Heart left ventricle (tissue), 16 donors: ENCODE data around the gene RAD51C. TPM values are rescaled to one million over a fixed set of nuclear protein-coding genes. Genes with fewer than 3 reads are reported as not detected.
"Not testable (repeated sequence)": the region's sequence is repeated elsewhere in the genome, so short reads cannot be mapped to it uniquely, and the experiment has no call there.

Source experiments
- ATAC-seq, 4 donors: fragments of 200-7000 bp; cut with Tn5 transposase; one replicate each; pipeline ENCODE4 v1.9.1; 2020 to 2022; ENCODE audit warnings: moderate library complexity in 4 of 4, mild to moderate bottlenecking in 3 of 4, moderate number of reproducible peaks in 1 of 4
- DNase-seq, 5 donors: peaks; one replicate each; pipeline ENCODE4 v3.0.0-alpha.2; 2020
- H3K27ac ChIP-seq, 12 donors: fragments of 200-600 bp; sonication (generic) in 4 of 12; one replicate each; pipeline versions ENCODE4 v1.5.0 to v1.8.0; 2016 to 2022; ENCODE audit warnings: mild to moderate bottlenecking in 2 of 12
- H3K27me3 ChIP-seq, 9 donors: fragments of 200-600 bp; sonication (generic) in 2 of 9; one replicate each; pipeline versions ENCODE4 v1.5.1 to v1.8.0; 2016 to 2022; ENCODE audit warnings: mild to moderate bottlenecking in 3 of 9
- H3K36me3 ChIP-seq, 9 donors: fragments of 200-600 bp; sonication (generic) in 2 of 9; one replicate each; pipeline versions ENCODE4 v1.5.0 to v1.8.0; 2018 to 2022; ENCODE audit warnings: mild to moderate bottlenecking in 2 of 9
- H3K4me1 ChIP-seq, 12 donors: fragments of 200-600 bp; sonication (generic) in 4 of 12; one replicate each; pipeline versions ENCODE4 v1.5.0 to v1.8.0; 2016 to 2022; ENCODE audit warnings: mild to moderate bottlenecking in 3 of 12
- H3K4me3 ChIP-seq, 12 donors: fragments of 200-600 bp; sonication (generic) in 4 of 12; one replicate each; pipeline versions ENCODE4 v1.5.0 to v1.8.0; 2017 to 2022; ENCODE audit warnings: mild to moderate bottlenecking in 9 of 12, moderate library complexity in 4 of 12
- H3K9me3 ChIP-seq, 12 donors: fragments of 200-600 bp; sonication (generic) in 4 of 12; one replicate each; pipeline versions ENCODE4 v1.5.0 to v1.8.0; 2016 to 2022; ENCODE audit warnings: mild to moderate bottlenecking in 1 of 12
- CTCF ChIP-seq, 12 donors: fragments of 200-600 bp; sonication (generic) in 4 of 12; IDR thresholded peaks; one replicate each; pipeline versions ENCODE4 v1.5.0 to v1.8.0; 2018 to 2022; ENCODE audit warnings: antibody characterized with exemption in 12 of 12, mild to moderate bottlenecking in 5 of 12
- POLR2A ChIP-seq, 2 donors: fragments of 450-650 bp; IDR thresholded peaks; one replicate each; pipeline ENCODE4 v1.6.1; 2017; ENCODE audit warnings: antibody characterized with exemption in 2 of 2, mild to moderate bottlenecking in 2 of 2, moderate library complexity in 2 of 2
- WGBS, 4 donors: extraction: QIAGEN DNeasy Blood & Tissue Kit in 2 of 4; methylation state at CpG; one replicate each; pipeline versions ENCODE4 v1.1.5 to v1.1.7; 2013 to 2018; 5-methylcytosine and 5-hydroxymethylcytosine counted together
- intact Hi-C, 10 donors: fragments of 100-400 bp; cut with DNase I; formaldehyde crosslinking; loops; one replicate each; pipeline versions ENCODE4 v1.11.1 to v1.14.2; 2022
- polyA plus RNA-seq, 2 donors: library from polyadenylated mRNA; stranded (reverse); fragments of 200-250 nt; gene quantifications; one replicate each; pipeline ENCODE4 v1.2.3, GENCODE V29; 2013
- total RNA-seq, 9 donors: library from RNA; depleted of rRNA in 2 of 9; stranded (reverse); fragments of >200 nt in 2 of 9; fragmentation: NEBNext Ultra II Directional in 3 of 9; extraction: Animal tissue kit (Norgen Biotek cat#: 25700) in 3 of 9; gene quantifications; one replicate each; pipeline versions ENCODE4 v1.1.0 to v1.2.4, GENCODE V29; 2016 to 2023
- donor health status: ischemic (EF 13 %, LVEDD 7.1; RV severe dilation, severe dysfunction).
- donor health status: healthy with polysubstance abuse.
- donor health status: DM: no; HTN: yes; CAD: no.
- donor health status: DM: no; HTN: no; CAD: no.
- donor health status: ischemic (EF 25% LVEDD 6.9; RV normal size, moderate dysfunction).
- donor health status: ischemic (EF 25% LVEDD 5.7; RV mildly dilated, moderate dysfunction).
- donor health status: healthy.
- donor health status: DM: yes; HTN: yes; CAD: no.
- donor health status: ischemic (EF 35%, LVEDD 5.7; RV mildly dilated, moderate dysfunction).
- donor health status: nonischemic (EF 11% LVEDD 7.7; RV severe dilation, severe dysfunction).
- donor health status: DM: yes; HTN: yes; CAD: no.
- donor health status: PGD.
- donor health status: ischemic (EF 29% LVEDD 5.4; RV normal size, mild dysfunction).
- donor health status: nonischemic (EF 23%, LVEDD 6.1; RV moderate dilation, normal function).

The RAD51C gene
- total and polyA plus RNA-seq, 11 donors = 17.1 to 48.9 (median 39.6) TPM

- ATAC-seq (no peak), DNase-seq (no peak)
- Histone ChIP-seq H3K9me3 (no peaks in the 10 kb centered on the region), H3K27me3 (no peaks in the 10 kb centered on the region), H3K27ac (no peak overlapping the region), H3K4me3 (no peak overlapping the region), H3K36me3 (no peaks in the 10 kb centered on the region), H3K4me1 (peaks cover 0 to 3% (median 0%) of the 10 kb centered on the region in 12 donors)
- intact Hi-C loops = loop anchor here in 1 of 10 donors (10.0 kb wide), 1 partner anchor 152 kb away; no protein-coding TSS in a partner anchor
- WGBS, 4 donors = 56 to 65% (median 61%) methylated on average over 4 of the region's 4 CpGs
- TF ChIP-seq POLR2A (IDR thresholded peaks at IDR 0.05) = no peak
Observed at GRCh38 chr17:58686980-58687379, 5.4 kb upstream of the RAD51C start.

- Histone ChIP-seq H3K27ac (no peak overlapping the region), H3K36me3 (no peaks in the 10 kb centered on the region), H3K27me3 (no peaks in the 10 kb centered on the region), H3K4me1 (peaks cover 0 to 16% (median 7%) of the 10 kb centered on the region in 12 donors), H3K9me3 (no peaks in the 10 kb centered on the region), H3K4me3 (no peak overlapping the region)
- DNase-seq (no peak), ATAC-seq (no peak)
- WGBS, 4 donors = 90 to 93% (median 91%) methylated on average over 2 of the region's 2 CpGs
- intact Hi-C loops = loop anchor here in 1 of 10 donors (10.0 kb wide), 1 partner anchor 154 kb away; no protein-coding TSS in a partner anchor
- no peak for TF ChIP-seq CTCF (IDR thresholded peaks at IDR 0.05)
- TF ChIP-seq POLR2A (IDR thresholded peaks at IDR 0.05) = no peak
Observed at GRCh38 chr17:58688521-58688920, 3.9 kb upstream of the RAD51C start.

GRCh38 chr17:58690033-58690432, 2.4 kb upstream of the RAD51C start:
- H3K36me3 ChIP-seq, DNase-seq, H3K9me3 ChIP-seq, H3K4me3 ChIP-seq, H3K27ac ChIP-seq, H3K27me3 ChIP-seq, ATAC-seq: not testable (repeated sequence)
- peaks cover 0 to 19% (median 11%) of the 10 kb centered on the region in 12 donors for H3K4me1 ChIP-seq
- WGBS, 4 donors = 93 to 96% (median 94%) methylated on average over 7 of the region's 7 CpGs
- intact Hi-C loops = loop anchor here in 7 of 10 donors (5.0 to 10.0 kb wide), 4 partner anchors 103 to 175 kb away; partner anchors contain the start of gene MTMR4 (in 2 of the 7)

GRCh38 chr17:58691701-58692238, 632 bp upstream of the RAD51C start, which contains the start of gene TEX14:
TEX14 (minus strand) TSS chr17:58692045; CDS start chr17:58652001, 40,044 bp downstream.
- H3K9me3 ChIP-seq = no peaks in the 10 kb centered on the region
- DNase-seq (no peak), ATAC-seq (no peak)
- H3K36me3 ChIP-seq = peaks cover 0 to 16% (median 6%) of the 10 kb centered on the region in 9 donors
- 86 to 94% (median 89%) methylated on average over 18 to 19 of the region's 19 CpGs for WGBS, 4 donors
- peak within 1 kb of the TSS in 11 of 12 donors; percentile 53 to 91 (median 79) for H3K27ac ChIP-seq
- H3K4me1 ChIP-seq = peaks cover 0 to 19% (median 11%) of the 10 kb centered on the region in 12 donors
- H3K4me3 ChIP-seq = peak within 1 kb of the TSS; percentile 45 to 87 (median 70)
- TF ChIP-seq CTCF (IDR thresholded peaks at IDR 0.05) (no peak), POLR2A (IDR thresholded peaks at IDR 0.05) (no peak)
- no peaks in the 10 kb centered on the region for H3K27me3 ChIP-seq
- intact Hi-C loops = loop anchor here in 8 of 10 donors (2.0 to 10.0 kb wide), 7 partner anchors 33 to 177 kb away; partner anchors contain the start of gene MTMR4 (in 2 of the 8)

- Histone ChIP-seq H3K36me3 (peaks cover 0 to 24% (median 9%) of the 10 kb centered on the region in 9 donors), H3K9me3 (no peaks in the 10 kb centered on the region), H3K27ac (peak overlapping the region in 11 of 12 donors; percentile 53 to 91 (median 79)), H3K27me3 (no peaks in the 10 kb centered on the region), H3K4me1 (peaks cover 0 to 19% (median 11%) of the 10 kb centered on the region in 12 donors), H3K4me3 (peak overlapping the region in 11 of 12 donors; percentile 51 to 87 (median 70))
- no peak for TF ChIP-seq CTCF (IDR thresholded peaks at IDR 0.05)
- TF ChIP-seq POLR2A (IDR thresholded peaks at IDR 0.05) = no peak
- ATAC-seq (no peak), DNase-seq (no peak)
- WGBS, 4 donors = 71 to 81% (median 78%) methylated on average over 8 of the region's 8 CpGs
- intact Hi-C loops = loop anchor here in 8 of 10 donors (2.0 to 10.0 kb wide), 7 partner anchors 34 to 178 kb away; partner anchors contain the start of gene MTMR4 (in 2 of the 8)
Observed at GRCh38 chr17:58693208-58693607, 806 bp downstream of the RAD51C start.
